Activated T-cell treated with anti-CD3 and anti-CD28 coated beads, Interleukin-2, amount 50 U/mL, for 4 hours (primary cell): Measurements from ENCODE around the gene PIEZO2. TPM values are rescaled to one million over a fixed set of nuclear protein-coding genes. Genes with fewer than 3 reads are reported as not detected.

Experiments used
- ATAC-seq, 2 donors: fragments of 200-7000 bp; cut with Tn5 transposase; one replicate each; pipeline ENCODE4 v1.10.0; 2021
- DNase-seq: peaks from one replicate; pipeline ENCODE4 v3.0.0-alpha.2; 2020
- H3K27me3 Mint-ChIP-seq: one replicate; pipeline ENCODE4 v1.8.0; 2021; ENCODE audit warnings: low read depth, mixed read lengths
- H3K36me3 Mint-ChIP-seq: one replicate; pipeline ENCODE4 v1.8.0; 2022; ENCODE audit warnings: mixed read lengths; ENCODE audit not compliant: insufficient read depth
- H3K4me1 Mint-ChIP-seq: one replicate; pipeline ENCODE4 v1.8.0; 2021; ENCODE audit warnings: low read depth, mixed read lengths
- H3K4me3 Mint-ChIP-seq: one replicate; pipeline ENCODE4 v1.8.0; 2021; ENCODE audit warnings: mild to moderate bottlenecking, moderate library complexity, mixed read lengths
- H3K9me3 Mint-ChIP-seq: one replicate; pipeline ENCODE4 v1.8.0; 2021; ENCODE audit warnings: mixed read lengths
- total RNA-seq, 3 donors: library from RNA; stranded (reverse); gene quantifications; one replicate each; pipeline ENCODE4 v1.2.1, GENCODE V29; 2021

Gene PIEZO2
- total RNA-seq, 3 donors from 2014 or later: 0.05 to 0.35 (median 0.18) TPM

- DNase-seq (no peak), ATAC-seq (no peak)
- Mint-ChIP-seq H3K4me3 (no peak overlapping the region), H3K36me3 (no peaks in the 10 kb centered on the region), H3K27me3 (peaks cover 5% of the 10 kb centered on the region), H3K4me1 (no peaks in the 10 kb centered on the region), H3K9me3 (no peaks in the 10 kb centered on the region)
Observed at GRCh38 chr18:10705786-10706185, 443.6 kb downstream of the PIEZO2 start.

- DNase-seq (no peak), ATAC-seq (no peak)
- Mint-ChIP-seq H3K9me3 (no peaks in the 10 kb centered on the region), H3K36me3 (no peaks in the 10 kb centered on the region), H3K27me3 (peaks cover 5% of the 10 kb centered on the region), H3K4me1 (no peaks in the 10 kb centered on the region), H3K4me3 (no peak overlapping the region)
Observed at GRCh38 chr18:10705291-10705690, 444.1 kb downstream of the PIEZO2 start.

- Mint-ChIP-seq H3K9me3 (no peaks in the 10 kb centered on the region), H3K4me3 (no peak overlapping the region), H3K36me3 (no peaks in the 10 kb centered on the region), H3K4me1 (no peaks in the 10 kb centered on the region), H3K27me3 (peaks cover 5% of the 10 kb centered on the region)
- ATAC-seq: no peak
- no peak for DNase-seq
Observed at GRCh38 chr18:10702206-10702605, 447.2 kb downstream of the PIEZO2 start.

GRCh38 chr18:10690366-10690765 is 459.0 kb downstream of the PIEZO2 start:
- Mint-ChIP-seq H3K4me1 (no peaks in the 10 kb centered on the region), H3K9me3 (no peaks in the 10 kb centered on the region)

GRCh38 chr18:10690035-10690329 is 459.4 kb downstream of the PIEZO2 start:
- ATAC-seq: no peak

More at GRCh38 chr18:10690366-10690765, 459.0 kb downstream of the PIEZO2 start:
- no peaks in the 10 kb centered on the region for H3K27me3 Mint-ChIP-seq
- DNase-seq (no peak), ATAC-seq (peak in 1 of 2 donors; percentile 14)
- H3K36me3 Mint-ChIP-seq: no peaks in the 10 kb centered on the region
- H3K4me3 Mint-ChIP-seq: no peak overlapping the region

GRCh38 chr18:10689236-10690034 is 459.9 kb downstream of the PIEZO2 start:
- H3K36me3 Mint-ChIP-seq: no peaks in the 10 kb centered on the region
- no peak overlapping the region for H3K4me3 Mint-ChIP-seq
- H3K27me3 Mint-ChIP-seq: no peaks in the 10 kb centered on the region
- no peaks in the 10 kb centered on the region for H3K9me3 Mint-ChIP-seq
- no peak for DNase-seq
- no peaks in the 10 kb centered on the region for H3K4me1 Mint-ChIP-seq
- no peak for ATAC-seq

More at GRCh38 chr18:10690035-10690329, 459.4 kb downstream of the PIEZO2 start:
- Mint-ChIP-seq H3K4me3 (no peak overlapping the region), H3K27me3 (no peaks in the 10 kb centered on the region), H3K36me3 (no peaks in the 10 kb centered on the region), H3K4me1 (no peaks in the 10 kb centered on the region), H3K9me3 (no peaks in the 10 kb centered on the region)
- no peak for DNase-seq

- DNase-seq: no peak
- H3K27me3 Mint-ChIP-seq: no peaks in the 10 kb centered on the region
- no peaks in the 10 kb centered on the region for H3K36me3 Mint-ChIP-seq
- no peak for ATAC-seq
- no peaks in the 10 kb centered on the region for H3K4me1 Mint-ChIP-seq
- H3K9me3 Mint-ChIP-seq: no peaks in the 10 kb centered on the region
- H3K4me3 Mint-ChIP-seq: no peak overlapping the region
Observed at GRCh38 chr18:10688766-10689165, 460.6 kb downstream of the PIEZO2 start.

GRCh38 chr18:10687161-10687925 is 462.0 kb downstream of the PIEZO2 start:
- H3K9me3 Mint-ChIP-seq: no peaks in the 10 kb centered on the region
- DNase-seq (no peak), ATAC-seq (no peak)
- H3K4me1 Mint-ChIP-seq: no peaks in the 10 kb centered on the region
- no peaks in the 10 kb centered on the region for H3K27me3 Mint-ChIP-seq
- no peak overlapping the region for H3K4me3 Mint-ChIP-seq
- H3K36me3 Mint-ChIP-seq: no peaks in the 10 kb centered on the region

- no peaks in the 10 kb centered on the region for H3K9me3 Mint-ChIP-seq
- no peak for ATAC-seq
- DNase-seq: no peak
- no peaks in the 10 kb centered on the region for H3K4me1 Mint-ChIP-seq
- no peaks in the 10 kb centered on the region for H3K27me3 Mint-ChIP-seq
- H3K4me3 Mint-ChIP-seq: no peak overlapping the region
- H3K36me3 Mint-ChIP-seq: no peaks in the 10 kb centered on the region
Observed at GRCh38 chr18:10686308-10686707, 463.1 kb downstream of the PIEZO2 start.

- no peaks in the 10 kb centered on the region for H3K9me3 Mint-ChIP-seq
- H3K36me3 Mint-ChIP-seq: no peaks in the 10 kb centered on the region
- no peaks in the 10 kb centered on the region for H3K4me1 Mint-ChIP-seq
- no peak overlapping the region for H3K4me3 Mint-ChIP-seq
- no peak for DNase-seq
- H3K27me3 Mint-ChIP-seq: no peaks in the 10 kb centered on the region
- no peak for ATAC-seq
Observed at GRCh38 chr18:10685484-10685883, 463.9 kb downstream of the PIEZO2 start.

GRCh38 chr18:10682368-10682714 is 467.0 kb downstream of the PIEZO2 start:
- H3K4me3 Mint-ChIP-seq: no peak overlapping the region
- no peak for ATAC-seq
- no peaks in the 10 kb centered on the region for H3K27me3 Mint-ChIP-seq
- no peaks in the 10 kb centered on the region for H3K9me3 Mint-ChIP-seq
- no peaks in the 10 kb centered on the region for H3K36me3 Mint-ChIP-seq
- DNase-seq: no peak
- H3K4me1 Mint-ChIP-seq: no peaks in the 10 kb centered on the region

- no peaks in the 10 kb centered on the region for H3K9me3 Mint-ChIP-seq
- ATAC-seq: no peak
- no peaks in the 10 kb centered on the region for H3K4me1 Mint-ChIP-seq
- H3K27me3 Mint-ChIP-seq: no peaks in the 10 kb centered on the region
- no peak for DNase-seq
- H3K4me3 Mint-ChIP-seq: no peak overlapping the region
- no peaks in the 10 kb centered on the region for H3K36me3 Mint-ChIP-seq
Observed at GRCh38 chr18:10681581-10682367, 467.6 kb downstream of the PIEZO2 start.

- Mint-ChIP-seq H3K4me1 (no peaks in the 10 kb centered on the region), H3K4me3 (no peak overlapping the region), H3K36me3 (no peaks in the 10 kb centered on the region), H3K9me3 (no peaks in the 10 kb centered on the region), H3K27me3 (no peaks in the 10 kb centered on the region)
- no peak for DNase-seq
- no peak for ATAC-seq
Observed at GRCh38 chr18:10680271-10680596, 469.1 kb downstream of the PIEZO2 start.

GRCh38 chr18:10679557-10680270 is 469.7 kb downstream of the PIEZO2 start:
- Mint-ChIP-seq H3K27me3 (no peaks in the 10 kb centered on the region), H3K4me3 (no peak overlapping the region), H3K9me3 (no peaks in the 10 kb centered on the region), H3K4me1 (no peaks in the 10 kb centered on the region), H3K36me3 (no peaks in the 10 kb centered on the region)
- ATAC-seq (no peak), DNase-seq (no peak)
